Mesendoderm (in vitro differentiated cells): ENCODE results near the gene ZFHX3.
"Not testable (repeated sequence)": the region's sequence is repeated elsewhere in the genome, so short reads cannot be mapped to it uniquely, and the experiment has no call there.

Experiments used
- DNase-seq: peaks from one replicate; pipeline ENCODE4 v3.0.0; 2013
- H2AK5ac ChIP-seq: 2 replicates; pipeline ENCODE4 v1.6.1; 2013; ENCODE audit warnings: low read length, inconsistent platforms
- H2BK120ac ChIP-seq: 2 replicates; pipeline ENCODE4 v1.6.1; 2013; ENCODE audit warnings: low read depth, mild to moderate bottlenecking, low read length, moderate library complexity, mixed read lengths
- H2BK15ac ChIP-seq: replicated peaks from 2 replicates; pipeline ENCODE4 v1.6.1; 2013; ENCODE audit warnings: low read depth, mild to moderate bottlenecking, moderate library complexity
- H2BK5ac ChIP-seq: 2 replicates; pipeline ENCODE4 v1.6.1; 2013; ENCODE audit warnings: low read length, inconsistent platforms
- H3K18ac ChIP-seq: 2 replicates; pipeline ENCODE4 v1.6.1; 2013; ENCODE audit warnings: mild to moderate bottlenecking, low read length, mixed read lengths
- H3K23ac ChIP-seq: one replicate; pipeline ENCODE4 v1.6.1; 2013; ENCODE audit warnings: low read length
- H3K27ac ChIP-seq: 2 replicates; pipeline ENCODE4 v1.5.1; 2013; ENCODE audit warnings: low read depth, mild to moderate bottlenecking, inconsistent platforms, low read length, moderate library complexity
- H3K27me3 ChIP-seq: 2 replicates; pipeline ENCODE4 v1.6.1; 2013; ENCODE audit warnings: low read length, control low read depth, mild to moderate bottlenecking, inconsistent platforms; ENCODE audit not compliant: insufficient read depth, poor library complexity
- H3K36me3 ChIP-seq: 2 replicates; pipeline ENCODE4 v1.6.1; 2013; ENCODE audit warnings: low read length, inconsistent platforms; ENCODE audit not compliant: control insufficient read depth, insufficient read depth
- H3K4ac ChIP-seq: one replicate; pipeline ENCODE4 v1.6.1; 2013; ENCODE audit warnings: low read depth, mild to moderate bottlenecking, low read length, moderate library complexity
- H3K4me1 ChIP-seq: 2 replicates; pipeline ENCODE4 v1.6.1; 2013; ENCODE audit warnings: low read depth, low read length, inconsistent platforms; ENCODE audit not compliant: control insufficient read depth
- H3K4me2 ChIP-seq: 2 replicates; pipeline ENCODE4 v1.6.1; 2013; ENCODE audit warnings: low read length
- H3K4me3 ChIP-seq: 2 replicates; pipeline ENCODE4 v1.5.1; 2013; ENCODE audit warnings: mild to moderate bottlenecking, low read length
- H3K56ac ChIP-seq: one replicate; pipeline ENCODE4 v1.6.1; 2013; ENCODE audit warnings: low read length
- H3K79me1 ChIP-seq: 2 replicates; pipeline ENCODE4 v1.6.1; 2013; ENCODE audit warnings: low read length, inconsistent platforms
- H3K79me2 ChIP-seq: 2 replicates; pipeline ENCODE4 v1.6.1; 2013; ENCODE audit warnings: mild to moderate bottlenecking, low read length; ENCODE audit not compliant: control insufficient read depth, insufficient read depth
- H3K9ac ChIP-seq: 2 replicates; pipeline ENCODE4 v1.6.1; 2013; ENCODE audit warnings: low read length, inconsistent platforms
- H4K5ac ChIP-seq: one replicate; pipeline ENCODE4 v1.6.1; 2013; ENCODE audit warnings: low read length
- H4K8ac ChIP-seq: one replicate; pipeline ENCODE4 v1.6.1; 2013; ENCODE audit warnings: low read depth, mild to moderate bottlenecking, control low read depth, low read length, moderate library complexity
- WGBS: extraction: QIAGEN DNeasy Blood & Tissue Kit; methylation state at CpG from one replicate; pipeline ENCODE4 v1.1.7; 2013; ENCODE audit warnings: low lambda C conversion rate, missing lambda C conversion rate; ENCODE audit not compliant: insufficient coverage; ENCODE audit errors: extremely low coverage; 5-methylcytosine and 5-hydroxymethylcytosine counted together

ZFHX3 gene

GRCh38 chr16:72989579-72990551 is 58.1 kb downstream of the ZFHX3 start:
- Histone ChIP-seq H3K27ac (no peak overlapping the region), H2BK5ac (no peak overlapping the region), H3K27me3 (no peaks in the 10 kb centered on the region), H3K18ac (no peak overlapping the region), H3K4me3 (no peak overlapping the region), H3K79me2 (no peaks in the 10 kb centered on the region), H3K56ac (no peak overlapping the region), H2AK5ac (no peak overlapping the region), H3K9ac (peak overlapping the region; percentile 5), H3K4me1 (peaks cover 21% of the 10 kb centered on the region), H4K8ac (no peak overlapping the region), H3K36me3 (no peaks in the 10 kb centered on the region), H3K79me1 (no peaks in the 10 kb centered on the region), H4K5ac (no peak overlapping the region), H2BK15ac (no peak overlapping the region), H3K23ac (no peak overlapping the region), H2BK120ac (no peak overlapping the region), H3K4ac (no peak overlapping the region), H3K4me2 (no peak overlapping the region)
- peak; percentile 30 for DNase-seq
- WGBS: no CpG with 5 or more reads among the region's 19 CpGs

DNA sequence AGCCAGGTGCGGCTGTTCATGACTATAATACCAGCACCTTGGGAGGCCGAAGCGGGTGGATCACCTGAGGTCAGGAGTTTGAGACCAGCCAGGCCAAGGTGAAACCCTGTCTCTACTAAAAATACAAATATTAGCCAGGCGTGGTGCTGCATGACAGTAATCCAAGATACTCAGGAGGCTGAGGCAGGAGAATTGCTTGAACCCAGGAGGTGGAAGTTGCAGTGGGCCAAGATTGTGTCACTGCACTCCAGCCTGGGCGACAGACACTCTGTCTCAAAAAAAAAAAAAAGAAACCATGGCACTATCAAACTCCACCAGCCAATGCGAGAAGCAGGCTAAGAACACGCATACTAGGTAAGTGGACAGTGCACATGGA is 58.7 kb downstream of the ZFHX3 start:
- no CpG with 5 or more reads among the region's 7 CpGs for WGBS
- H2BK120ac ChIP-seq, H4K8ac ChIP-seq, H2BK15ac ChIP-seq, H2BK5ac ChIP-seq, H3K9ac ChIP-seq, DNase-seq, H2AK5ac ChIP-seq, H3K4me3 ChIP-seq, H3K79me2 ChIP-seq, H4K5ac ChIP-seq, H3K4ac ChIP-seq, H3K79me1 ChIP-seq, H3K23ac ChIP-seq, H3K4me2 ChIP-seq, H3K27ac ChIP-seq, H3K18ac ChIP-seq, H3K36me3 ChIP-seq, H3K27me3 ChIP-seq, H3K56ac ChIP-seq: not testable (repeated sequence)
- H3K4me1 ChIP-seq: peaks cover 15% of the 10 kb centered on the region

GRCh38 chr16:72988569-72988968 is 59.4 kb downstream of the ZFHX3 start:
- no peaks in the 10 kb centered on the region for H3K79me2 ChIP-seq
- H3K36me3 ChIP-seq: no peaks in the 10 kb centered on the region
- no peak overlapping the region for H2AK5ac ChIP-seq
- no peak overlapping the region for H2BK5ac ChIP-seq
- H3K56ac ChIP-seq: no peak overlapping the region
- DNase-seq: no peak
- WGBS: no CpG with 5 or more reads among the region's 1 CpG
- no peak overlapping the region for H2BK15ac ChIP-seq
- H3K23ac ChIP-seq: no peak overlapping the region
- H3K4me3 ChIP-seq: no peak overlapping the region
- H3K4ac ChIP-seq: no peak overlapping the region
- H3K27ac ChIP-seq: no peak overlapping the region
- H3K9ac ChIP-seq: no peak overlapping the region
- peaks cover 15% of the 10 kb centered on the region for H3K4me1 ChIP-seq
- no peak overlapping the region for H4K8ac ChIP-seq
- no peak overlapping the region for H4K5ac ChIP-seq
- no peaks in the 10 kb centered on the region for H3K79me1 ChIP-seq
- no peaks in the 10 kb centered on the region for H3K27me3 ChIP-seq
- no peak overlapping the region for H3K18ac ChIP-seq
- no peak overlapping the region for H3K4me2 ChIP-seq
- no peak overlapping the region for H2BK120ac ChIP-seq

- H3K9ac ChIP-seq: no peak overlapping the region
- H2BK5ac ChIP-seq: no peak overlapping the region
- no peak overlapping the region for H3K4ac ChIP-seq
- no peak overlapping the region for H2AK5ac ChIP-seq
- H3K23ac ChIP-seq: no peak overlapping the region
- H3K79me1 ChIP-seq: no peaks in the 10 kb centered on the region
- no peak overlapping the region for H3K18ac ChIP-seq
- H4K5ac ChIP-seq: no peak overlapping the region
- no peak for DNase-seq
- H3K56ac ChIP-seq: no peak overlapping the region
- no peaks in the 10 kb centered on the region for H3K79me2 ChIP-seq
- no peak overlapping the region for H2BK15ac ChIP-seq
- H3K4me3 ChIP-seq: no peak overlapping the region
- no peak overlapping the region for H3K27ac ChIP-seq
- H3K4me2 ChIP-seq: no peak overlapping the region
- no CpG with 5 or more reads among the region's 3 CpGs for WGBS
- H3K27me3 ChIP-seq: no peaks in the 10 kb centered on the region
- no peak overlapping the region for H2BK120ac ChIP-seq
- peaks cover 13% of the 10 kb centered on the region for H3K4me1 ChIP-seq
- H4K8ac ChIP-seq: no peak overlapping the region
- H3K36me3 ChIP-seq: no peaks in the 10 kb centered on the region
Observed at GRCh38 chr16:72987480-72987901, 60.4 kb downstream of the ZFHX3 start.

GRCh38 chr16:72985995-72986394 is 61.9 kb downstream of the ZFHX3 start:
- Histone ChIP-seq H4K8ac (no peak overlapping the region), H3K23ac (no peak overlapping the region), H3K4me2 (no peak overlapping the region), H3K9ac (no peak overlapping the region), H3K36me3 (no peaks in the 10 kb centered on the region), H3K27me3 (no peaks in the 10 kb centered on the region), H2BK5ac (no peak overlapping the region), H3K18ac (no peak overlapping the region), H3K27ac (no peak overlapping the region), H3K4ac (no peak overlapping the region), H3K4me3 (no peak overlapping the region), H2BK120ac (no peak overlapping the region), H4K5ac (no peak overlapping the region), H3K4me1 (peaks cover 6% of the 10 kb centered on the region), H2BK15ac (no peak overlapping the region), H3K56ac (no peak overlapping the region), H3K79me1 (no peaks in the 10 kb centered on the region), H3K79me2 (no peaks in the 10 kb centered on the region), H2AK5ac (no peak overlapping the region)
- no peak for DNase-seq
- WGBS: no CpG with 5 or more reads among the region's 7 CpGs
